Motor neuron (in vitro differentiated cells): ENCODE results near the gene MMAB. TPM values are rescaled to one million over a fixed set of nuclear protein-coding genes. Genes with fewer than 3 reads are reported as not detected.
A peak's percentile ranks its signal among the peaks of the same experiment; 100 is the strongest.

ENCODE experiments used
- ATAC-seq, 8 experiments: fragments of 200-7000 bp; cut with Tn5 transposase; replicated peaks in 6 of 8; 2 replicates each; pipeline ENCODE4 v1.8.0; 2021; ENCODE audit warnings: mild to moderate bottlenecking in 8 of 8, moderate library complexity in 8 of 8
- H3K27ac ChIP-seq, 2 donors: fragments of 250-450 bp; sonication (Bioruptor Pico); 2 replicates each; pipeline ENCODE4 v1.9.0; 2021; ENCODE audit warnings: antibody characterized with exemption in 2 of 2, mild to moderate bottlenecking in 2 of 2, moderate library complexity in 1 of 2
- H3K4me1 ChIP-seq, 2 donors: fragments of 250-450 bp; sonication (Bioruptor Pico); replicated peaks in 1 of 2; 2 replicates each; pipeline ENCODE4 v1.6.1; 2021; ENCODE audit warnings: antibody characterized with exemption in 2 of 2, mild to moderate bottlenecking in 2 of 2, moderate library complexity in 1 of 2
- H3K4me3 ChIP-seq, 5 donors: fragments of 250-450 bp; sonication (Bioruptor Pico); 2 replicates each; pipeline ENCODE4 v1.9.0; 2021; ENCODE audit warnings: antibody characterized with exemption in 5 of 5, mild to moderate bottlenecking in 5 of 5, moderate library complexity in 4 of 5
- WGBS, 10 experiments: fragments of 450-650 bp; shearing (Covaris generic); methylation state at CpG; one replicate each; pipeline ENCODE4 v1.0.0; 2022; 5-methylcytosine and 5-hydroxymethylcytosine counted together
- in situ Hi-C, 9 experiments: fragments of 400-800 bp; cut with MboI; loops; one replicate each; pipeline ENCODE4 v1.15.0; 2021; ENCODE audit warnings: low sequenced_read_pairs in 9 of 9, low pct_unique_long_range_greater_than_20kb in 2 of 9; ENCODE audit not compliant: unreplicated experiment in 9 of 9
- total RNA-seq, 8 experiments: library from RNA; unstranded; fragments of 300-600 nt; gene quantifications; 2 replicates each; pipeline versions ENCODE4 v1.2.3 to v1.2.4, GENCODE V29; 2022

Gene MMAB
- total RNA-seq, 8 experiments from 2014 or later = 15.1 to 74.6 (median 25.7) TPM

GRCh38 chr12:109527489-109528123 lies 45.7 kb downstream of the MMAB start:
- WGBS, 10 experiments = 60 to 96% (median 75%) methylated on average over 1 to 5 of the region's 8 CpGs; no CpG with 5 or more reads in 1 of the 10 experiments
- in situ Hi-C loops = no loop called here
- ATAC-seq = no peak
- H3K27ac ChIP-seq = no peak overlapping the region
- no peak overlapping the region for H3K4me3 ChIP-seq
- H3K4me1 ChIP-seq = peaks cover 0 to 11% of the 10 kb centered on the region in 2 donors

GRCh38 chr12:109525279-109525585 lies 48.1 kb downstream of the MMAB start:
- H3K27ac ChIP-seq = no peak overlapping the region
- H3K4me3 ChIP-seq = no peak overlapping the region
- in situ Hi-C loops = no loop called here
- peaks cover 0 to 9% of the 10 kb centered on the region in 2 donors for H3K4me1 ChIP-seq
- WGBS, 10 experiments = 83 to 100% (median 100%) methylated on average over 1 to 3 of the region's 3 CpGs; no CpG with 5 or more reads in 5 of the 10 experiments
- no peak for ATAC-seq

- H3K4me3 ChIP-seq = no peak overlapping the region
- in situ Hi-C loops = no loop called here
- WGBS, 10 experiments = 50 to 100% (median 93%) methylated on average over 2 to 14 of the region's 26 CpGs; no CpG with 5 or more reads in 5 of the 10 experiments
- no peak for ATAC-seq
- H3K4me1 ChIP-seq = peaks cover 0 to 4% of the 10 kb centered on the region in 2 donors
- no peak overlapping the region for H3K27ac ChIP-seq
These were observed 48.6 kb downstream of the MMAB start for GRCh38 chr12:109524466-109525278.

- WGBS, 10 experiments = 75 to 100% (median 90%) methylated on average over 1 to 2 of the region's 5 CpGs; no CpG with 5 or more reads in 5 of the 10 experiments
- no peak overlapping the region for H3K4me3 ChIP-seq
- in situ Hi-C loops = no loop called here
- peaks cover 0 to 8% of the 10 kb centered on the region in 2 donors for H3K4me1 ChIP-seq
- H3K27ac ChIP-seq = no peak overlapping the region
- no peak for ATAC-seq
These were observed 49.8 kb downstream of the MMAB start for GRCh38 chr12:109523504-109523903.

GRCh38 chr12:109523071-109523470 lies 50.2 kb downstream of the MMAB start:
- Histone ChIP-seq H3K4me1 (peaks cover 0 to 8% of the 10 kb centered on the region in 2 donors), H3K4me3 (no peak overlapping the region), H3K27ac (no peak overlapping the region)
- ATAC-seq = no peak
- in situ Hi-C loops = no loop called here
- 92 to 100% (median 94%) methylated on average over 1 to 3 of the region's 10 CpGs; no CpG with 5 or more reads in 7 of the 10 experiments for WGBS, 10 experiments

- Histone ChIP-seq H3K4me3 (no peak overlapping the region), H3K4me1 (peaks cover 0 to 8% of the 10 kb centered on the region in 2 donors), H3K27ac (no peak overlapping the region)
- 40 to 100% (median 86%) methylated on average over 1 to 7 of the region's 10 CpGs; no CpG with 5 or more reads in 1 of the 10 experiments for WGBS, 10 experiments
- no peak for ATAC-seq
- in situ Hi-C loops = no loop called here
These were observed 51.5 kb downstream of the MMAB start for GRCh38 chr12:109521831-109522230.

- in situ Hi-C loops = no loop called here
- Histone ChIP-seq H3K4me1 (peaks cover 0 to 8% of the 10 kb centered on the region in 2 donors), H3K4me3 (no peak overlapping the region), H3K27ac (no peak overlapping the region)
- ATAC-seq = no peak
- WGBS, 10 experiments = 87 to 100% (median 89%) methylated on average over 1 to 3 of the region's 6 CpGs; no CpG with 5 or more reads in 5 of the 10 experiments
These were observed 53.5 kb downstream of the MMAB start for GRCh38 chr12:109519787-109520186.

GRCh38 chr12:109518820-109519665 lies 54.3 kb downstream of the MMAB start:
- in situ Hi-C loops = no loop called here
- peak; percentile 83 to 95 (median 92) for ATAC-seq
- Histone ChIP-seq H3K27ac (peak overlapping the region in 1 of 2 donors; percentile 13), H3K4me3 (no peak overlapping the region), H3K4me1 (peaks cover 0 to 8% of the 10 kb centered on the region in 2 donors)
- WGBS, 10 experiments = 0 to 86% (median 31%) methylated on average over 1 to 8 of the region's 11 CpGs

GRCh38 chr12:109517619-109518018 lies 55.7 kb downstream of the MMAB start:
- ATAC-seq = peak in 1 of 8 experiments; percentile 4
- in situ Hi-C loops = no loop called here
- Histone ChIP-seq H3K27ac (no peak overlapping the region), H3K4me3 (no peak overlapping the region), H3K4me1 (peaks cover 0 to 8% of the 10 kb centered on the region in 2 donors)
- WGBS, 10 experiments = 66 to 100% (median 75%) methylated on average over 1 to 6 of the region's 6 CpGs; no CpG with 5 or more reads in 4 of the 10 experiments

- WGBS, 10 experiments = 61 to 100% (median 90%) methylated on average over 1 to 4 of the region's 4 CpGs; no CpG with 5 or more reads in 2 of the 10 experiments
- ATAC-seq = no peak
- no peak overlapping the region for H3K4me3 ChIP-seq
- no peak overlapping the region for H3K27ac ChIP-seq
- H3K4me1 ChIP-seq = peaks cover 0 to 2% of the 10 kb centered on the region in 2 donors
- in situ Hi-C loops = no loop called here
These were observed 59.3 kb downstream of the MMAB start for GRCh38 chr12:109513977-109514376.

GRCh38 chr12:109513051-109513450 lies 60.3 kb downstream of the MMAB start:
- ATAC-seq = peak in 1 of 8 experiments; percentile 51
- in situ Hi-C loops = no loop called here
- H3K27ac ChIP-seq = no peak overlapping the region
- H3K4me3 ChIP-seq = no peak overlapping the region
- 40 to 87% (median 76%) methylated on average over 2 to 8 of the region's 8 CpGs for WGBS, 10 experiments
- no peaks in the 10 kb centered on the region for H3K4me1 ChIP-seq

- H3K27ac ChIP-seq = no peak overlapping the region
- ATAC-seq = peak in 1 of 8 experiments; percentile 44
- WGBS, 10 experiments = 60 to 100% (median 90%) methylated on average over 1 of the region's 1 CpG; no CpG with 5 or more reads in 3 of the 10 experiments
- no peak overlapping the region for H3K4me3 ChIP-seq
- H3K4me1 ChIP-seq = no peaks in the 10 kb centered on the region
- in situ Hi-C loops = no loop called here
These were observed 60.7 kb downstream of the MMAB start for GRCh38 chr12:109512608-109513007.

GRCh38 chr12:109510196-109510595 lies 63.1 kb downstream of the MMAB start:
- Histone ChIP-seq H3K4me3 (no peak overlapping the region), H3K4me1 (no peaks in the 10 kb centered on the region), H3K27ac (no peak overlapping the region)
- in situ Hi-C loops = no loop called here
- 50 to 100% (median 87%) methylated on average over 1 to 9 of the region's 15 CpGs; no CpG with 5 or more reads in 1 of the 10 experiments for WGBS, 10 experiments
- no peak for ATAC-seq
